Gastroesophageal sphincter (tissue), 3 donors: ENCODE measurements around the gene MIDN.

Experiments
- EP300 ChIP-seq: sonication (generic); formaldehyde crosslinking; IDR thresholded peaks from one replicate; pipeline ENCODE4 v1.6.1; 2017; ENCODE audit warnings: antibody characterized with exemption, mild to moderate bottlenecking
- POLR2A ChIP-seq, 2 donors: fragments of 450-650 bp; IDR thresholded peaks; one replicate each; pipeline ENCODE4 v1.6.1; 2017; ENCODE audit warnings: antibody characterized with exemption in 2 of 2, mild to moderate bottlenecking in 2 of 2, moderate library complexity in 1 of 2
- TF ChIP-seq, protein P1 (sequence below), 4 experiments: fragments of 200-600 bp in 2 of 4; fragments of 450-650 bp in 2 of 4; sonication (generic) in 1 of 4; IDR thresholded peaks; one replicate each; pipeline ENCODE4 v1.5.1; 2017 to 2019; ENCODE audit warnings: antibody characterized with exemption in 4 of 4, mild to moderate bottlenecking in 2 of 4, moderate library complexity in 2 of 4

DNA sequence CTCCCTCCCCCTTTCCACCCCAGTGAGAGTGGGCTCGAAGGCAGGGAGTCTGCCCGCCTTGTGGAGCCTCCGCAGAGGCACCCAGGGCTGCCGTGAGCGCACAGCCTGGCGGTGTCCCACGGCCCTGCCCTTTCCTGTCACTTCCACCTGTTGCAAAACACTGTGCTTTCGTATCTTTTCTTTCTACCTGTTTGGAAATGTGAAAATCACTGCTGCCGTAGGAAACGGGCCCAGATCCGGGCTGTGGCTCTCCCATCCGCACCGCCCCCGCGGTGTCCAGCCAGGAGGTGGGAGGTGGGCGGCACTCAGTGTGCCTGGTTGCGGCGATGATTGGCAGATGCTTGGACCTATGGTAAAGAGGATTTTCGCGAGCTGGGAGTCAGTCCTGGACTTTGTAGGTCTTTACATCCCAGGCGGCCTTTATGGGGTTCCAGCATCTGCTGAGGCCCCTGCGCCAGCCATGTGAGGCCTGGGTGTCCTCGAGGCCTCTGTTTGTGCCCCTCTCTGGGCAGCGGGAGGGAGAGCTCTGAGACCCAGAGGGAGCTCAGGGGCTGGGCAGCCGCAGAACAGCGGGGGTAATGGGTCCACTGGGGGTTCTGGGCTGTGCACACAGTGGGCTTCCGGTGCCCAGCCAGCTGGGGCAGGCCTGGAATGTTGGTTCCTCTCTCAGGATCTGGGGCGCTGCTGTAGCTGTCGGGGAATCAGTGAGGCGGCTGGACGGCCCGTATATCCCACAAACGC, 36.7 kb upstream of the MIDN start:
- TF ChIP-seq, protein P1, sequence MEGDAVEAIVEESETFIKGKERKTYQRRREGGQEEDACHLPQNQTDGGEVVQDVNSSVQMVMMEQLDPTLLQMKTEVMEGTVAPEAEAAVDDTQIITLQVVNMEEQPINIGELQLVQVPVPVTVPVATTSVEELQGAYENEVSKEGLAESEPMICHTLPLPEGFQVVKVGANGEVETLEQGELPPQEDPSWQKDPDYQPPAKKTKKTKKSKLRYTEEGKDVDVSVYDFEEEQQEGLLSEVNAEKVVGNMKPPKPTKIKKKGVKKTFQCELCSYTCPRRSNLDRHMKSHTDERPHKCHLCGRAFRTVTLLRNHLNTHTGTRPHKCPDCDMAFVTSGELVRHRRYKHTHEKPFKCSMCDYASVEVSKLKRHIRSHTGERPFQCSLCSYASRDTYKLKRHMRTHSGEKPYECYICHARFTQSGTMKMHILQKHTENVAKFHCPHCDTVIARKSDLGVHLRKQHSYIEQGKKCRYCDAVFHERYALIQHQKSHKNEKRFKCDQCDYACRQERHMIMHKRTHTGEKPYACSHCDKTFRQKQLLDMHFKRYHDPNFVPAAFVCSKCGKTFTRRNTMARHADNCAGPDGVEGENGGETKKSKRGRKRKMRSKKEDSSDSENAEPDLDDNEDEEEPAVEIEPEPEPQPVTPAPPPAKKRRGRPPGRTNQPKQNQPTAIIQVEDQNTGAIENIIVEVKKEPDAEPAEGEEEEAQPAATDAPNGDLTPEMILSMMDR (IDR thresholded peaks at IDR 0.05), result no peak
- TF ChIP-seq POLR2A (IDR thresholded peaks at IDR 0.05) (no peak), EP300 (no peak)
